ENCODE data around the gene RPRD1B.

GRCh38 chr20:38089500-38089899 is 56.0 kb downstream of the RPRD1B start:
- no peak for TF ChIP-seq POLR2A (IDR thresholded peaks at IDR 0.05; ENCODE audit: low read depth, low read length)
- TF ChIP-seq TAF1 (IDR thresholded peaks at IDR 0.05; ENCODE audit: borderline replicate concordance, low read depth, low read length) = no peak
- no peak for TF ChIP-seq POLR2AphosphoS5 (IDR thresholded peaks at IDR 0.05; ENCODE audit: low read depth, low read length)
